SH-SY5Y (cell line): ENCODE results near the gene NPM3.

ENCODE experiments used
- GATA2 ChIP-seq: IDR thresholded peaks from 2 replicates; pipeline ENCODE4 v1.6.1; 2011; ENCODE audit warnings: mild to moderate bottlenecking, low read depth, low read length
- GATA3 ChIP-seq: IDR thresholded peaks from 2 replicates; pipeline ENCODE4 v1.6.1; 2011; ENCODE audit warnings: low read depth, mild to moderate bottlenecking, low read length, moderate library complexity

GRCh38 chr10:101744267-101744666, 39.0 kb downstream of the NPM3 start:
- TF ChIP-seq GATA3, result no peak
- TF ChIP-seq GATA2, result no peak
